ENCODE data around the gene FBXW7.

DNA sequence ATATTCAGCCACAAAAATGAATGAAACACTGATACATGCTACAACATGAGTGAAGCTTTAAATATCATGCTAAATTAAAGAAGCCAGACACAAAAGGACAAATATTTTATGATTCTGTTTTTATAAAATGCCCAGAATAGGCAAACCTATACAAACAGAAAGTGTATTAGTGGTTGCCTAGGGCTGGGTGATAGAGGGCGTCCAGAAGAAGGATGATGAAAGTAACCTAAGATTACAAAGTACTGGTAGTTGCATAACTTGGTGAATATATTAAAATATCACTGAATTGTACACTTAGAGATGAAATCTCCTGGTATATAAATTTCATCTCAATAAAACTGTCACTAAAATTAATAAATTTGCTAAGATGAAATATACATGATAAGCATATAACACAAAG, 67.5 kb downstream of the FBXW7 start:
- no peak for TF ChIP-seq POLR2AphosphoS5 (IDR thresholded peaks at IDR 0.05; ENCODE audit: insufficient read depth in 1 of 2, low read depth in 1 of 2)
- no peak for TF ChIP-seq POLR2A (IDR thresholded peaks at IDR 0.05)
- TF ChIP-seq, protein P1, sequence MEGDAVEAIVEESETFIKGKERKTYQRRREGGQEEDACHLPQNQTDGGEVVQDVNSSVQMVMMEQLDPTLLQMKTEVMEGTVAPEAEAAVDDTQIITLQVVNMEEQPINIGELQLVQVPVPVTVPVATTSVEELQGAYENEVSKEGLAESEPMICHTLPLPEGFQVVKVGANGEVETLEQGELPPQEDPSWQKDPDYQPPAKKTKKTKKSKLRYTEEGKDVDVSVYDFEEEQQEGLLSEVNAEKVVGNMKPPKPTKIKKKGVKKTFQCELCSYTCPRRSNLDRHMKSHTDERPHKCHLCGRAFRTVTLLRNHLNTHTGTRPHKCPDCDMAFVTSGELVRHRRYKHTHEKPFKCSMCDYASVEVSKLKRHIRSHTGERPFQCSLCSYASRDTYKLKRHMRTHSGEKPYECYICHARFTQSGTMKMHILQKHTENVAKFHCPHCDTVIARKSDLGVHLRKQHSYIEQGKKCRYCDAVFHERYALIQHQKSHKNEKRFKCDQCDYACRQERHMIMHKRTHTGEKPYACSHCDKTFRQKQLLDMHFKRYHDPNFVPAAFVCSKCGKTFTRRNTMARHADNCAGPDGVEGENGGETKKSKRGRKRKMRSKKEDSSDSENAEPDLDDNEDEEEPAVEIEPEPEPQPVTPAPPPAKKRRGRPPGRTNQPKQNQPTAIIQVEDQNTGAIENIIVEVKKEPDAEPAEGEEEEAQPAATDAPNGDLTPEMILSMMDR (IDR thresholded peaks at IDR 0.05), result no peak
